Measurements from ENCODE around the gene PPA1.
"Not testable (repeated sequence)": the region's sequence is repeated elsewhere in the genome, so short reads cannot be mapped to it uniquely, and the experiment has no call there.

The PPA1 gene

DNA sequence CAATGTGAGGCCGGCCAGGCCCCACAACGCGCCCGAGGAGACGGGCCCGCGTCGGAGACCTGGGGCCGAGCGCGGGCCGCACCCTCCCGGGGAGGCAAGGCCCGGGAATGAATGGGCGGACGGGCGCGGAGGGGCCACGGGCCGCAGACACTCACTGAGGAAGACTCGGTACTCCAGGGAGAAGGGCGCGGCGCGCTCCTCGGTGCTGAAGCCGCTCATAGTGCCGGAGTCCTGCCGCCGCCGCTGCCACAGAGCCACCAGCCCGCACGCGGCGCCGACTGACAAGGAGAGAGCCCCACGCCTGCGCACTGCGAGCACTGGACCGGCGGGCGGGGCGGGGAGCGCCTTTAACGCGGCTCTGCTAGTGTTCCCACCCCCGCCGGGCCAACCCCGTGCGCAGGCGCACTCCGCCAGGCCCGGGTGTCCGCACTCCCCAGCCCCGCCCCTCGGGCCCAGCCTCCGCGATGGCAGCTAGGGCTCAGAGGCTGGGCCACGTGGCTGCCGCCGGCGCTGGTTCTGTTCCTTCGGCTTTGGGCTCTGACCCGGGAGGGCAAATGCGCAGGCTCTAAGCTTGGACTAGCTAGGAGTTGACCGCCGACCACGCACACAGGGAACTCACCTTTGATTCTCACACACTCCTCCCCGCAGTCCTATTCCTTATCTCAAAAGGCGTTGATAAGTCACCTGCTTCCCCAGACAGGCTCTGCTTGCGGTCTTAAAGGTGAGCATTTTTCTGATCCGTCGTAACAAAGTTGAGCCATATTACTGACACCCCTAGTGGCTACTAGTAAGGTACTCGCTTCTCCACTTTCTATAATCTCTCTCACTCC lies at the start of gene PPA1:
TSS of gene PPA1 (minus strand) at position 321 of the 830 bp plus-strand sequence. CDS start at position 219, 102 bp downstream.
- peak; percentile 99 for DNase-seq (ENCODE audit: low spot score)

DNA sequence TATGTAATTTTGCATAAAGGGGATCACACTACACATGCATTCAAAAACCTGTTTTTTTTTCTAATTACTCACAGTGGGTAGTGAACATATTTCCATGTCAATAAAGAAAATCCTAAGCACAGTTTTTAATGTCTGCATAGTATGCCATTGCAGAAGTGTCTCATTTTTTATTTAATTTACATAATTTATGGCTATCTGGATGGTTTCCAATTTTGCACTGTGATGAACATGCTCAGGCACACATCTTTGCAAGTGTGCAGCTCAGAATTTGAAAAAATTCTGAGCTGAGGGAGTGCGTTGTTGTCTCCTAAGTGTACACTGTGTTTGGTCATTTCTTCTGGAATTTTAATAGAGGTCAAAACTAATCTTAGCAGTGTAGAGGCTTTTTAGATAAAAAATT lies 48.4 kb upstream of the PPA1 start:
- no peak for DNase-seq (ENCODE audit: low spot score)

DNA sequence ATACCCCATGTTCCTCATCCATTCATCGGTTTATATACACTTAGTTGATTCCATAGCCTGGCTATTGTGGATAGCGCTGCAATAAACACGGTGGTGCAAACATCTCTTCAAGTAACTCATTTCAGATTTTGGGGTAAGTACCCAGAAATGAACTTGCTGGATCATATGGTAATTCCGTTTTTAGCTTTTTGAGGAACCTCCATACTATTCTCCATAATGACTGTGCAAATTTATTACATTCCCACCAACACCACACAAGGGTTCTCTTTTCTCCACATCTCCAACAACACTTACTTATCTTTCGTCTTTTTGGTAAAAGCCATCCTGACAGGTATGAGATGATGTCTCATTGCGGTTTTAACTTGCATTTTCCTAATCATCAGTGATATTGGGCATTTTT lies 46.9 kb upstream of the PPA1 start:
- no peak for DNase-seq (ENCODE audit: low spot score)

DNA sequence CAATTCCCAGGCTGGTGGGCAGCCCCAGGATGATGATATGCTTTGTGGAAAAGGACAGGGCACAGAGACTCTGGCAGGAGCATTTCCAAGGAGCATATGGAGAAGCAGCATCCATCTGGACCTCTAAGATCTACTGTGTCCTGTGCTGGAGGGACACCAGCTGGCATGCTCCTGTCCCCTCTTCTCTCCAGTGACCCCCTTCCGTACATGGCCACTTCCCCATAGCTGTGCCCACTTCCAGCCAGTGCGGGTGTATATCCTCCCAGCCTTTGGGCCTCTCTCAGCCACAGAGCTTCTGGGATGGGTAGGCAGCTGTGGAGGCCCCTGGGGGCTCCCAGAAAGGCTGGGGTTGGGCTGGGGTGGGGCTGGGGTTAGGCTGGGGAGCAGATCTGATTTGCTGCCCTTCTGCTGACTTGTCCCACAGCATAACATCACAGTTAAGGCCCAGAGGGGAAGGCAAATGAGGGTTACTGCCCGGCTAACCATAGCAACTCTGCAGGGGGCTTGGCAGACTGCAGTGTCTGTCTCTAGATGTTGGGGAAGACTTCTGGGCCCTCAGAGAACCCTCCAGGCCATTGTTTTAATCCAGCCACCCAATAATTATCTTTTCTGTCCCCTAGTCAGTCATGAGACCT lies 44.3 kb upstream of the PPA1 start:
- no peak for DNase-seq (ENCODE audit: low spot score)

DNA sequence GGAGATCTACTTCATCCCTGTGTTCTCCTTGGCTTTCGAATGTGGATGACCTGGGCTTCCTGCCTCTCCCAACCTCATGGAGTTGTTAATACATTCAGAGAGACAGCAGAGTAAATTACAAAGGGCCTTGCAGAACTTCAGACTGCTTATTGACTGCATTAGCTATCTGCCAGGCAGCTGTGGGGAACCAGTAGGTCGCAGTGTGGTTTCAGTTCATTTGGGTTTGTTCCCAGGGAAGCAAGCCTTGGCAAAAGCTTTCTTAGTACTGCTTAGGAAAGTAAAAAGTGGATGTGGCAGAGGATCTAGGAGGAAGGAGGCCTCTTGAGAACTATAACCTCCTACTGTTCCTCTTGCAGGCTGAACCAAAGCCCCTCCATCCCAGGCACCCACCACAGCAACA lies 41.4 kb upstream of the PPA1 start:
- DNase-seq (ENCODE audit: low spot score), result no peak

DNA sequence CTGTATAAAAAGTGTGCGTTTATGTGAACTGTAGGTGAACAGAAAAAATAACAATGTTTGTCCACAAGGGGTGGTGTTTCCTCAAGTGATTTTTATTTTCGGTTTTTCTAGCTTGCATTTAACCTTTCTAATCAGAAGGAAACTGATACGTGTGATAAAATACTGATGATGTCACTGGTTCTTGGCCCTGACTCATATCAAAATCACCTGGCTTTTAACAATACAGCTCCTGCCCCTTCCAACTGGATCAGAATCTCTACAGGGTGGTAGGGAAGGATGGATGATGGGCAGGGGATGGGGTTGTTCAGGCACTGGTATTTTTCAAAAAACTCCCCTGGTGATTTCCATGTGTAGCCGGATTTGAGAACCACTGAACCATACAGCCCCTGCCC lies 39.7 kb upstream of the PPA1 start:
- peak; percentile 9 for DNase-seq (ENCODE audit: low spot score)

DNA sequence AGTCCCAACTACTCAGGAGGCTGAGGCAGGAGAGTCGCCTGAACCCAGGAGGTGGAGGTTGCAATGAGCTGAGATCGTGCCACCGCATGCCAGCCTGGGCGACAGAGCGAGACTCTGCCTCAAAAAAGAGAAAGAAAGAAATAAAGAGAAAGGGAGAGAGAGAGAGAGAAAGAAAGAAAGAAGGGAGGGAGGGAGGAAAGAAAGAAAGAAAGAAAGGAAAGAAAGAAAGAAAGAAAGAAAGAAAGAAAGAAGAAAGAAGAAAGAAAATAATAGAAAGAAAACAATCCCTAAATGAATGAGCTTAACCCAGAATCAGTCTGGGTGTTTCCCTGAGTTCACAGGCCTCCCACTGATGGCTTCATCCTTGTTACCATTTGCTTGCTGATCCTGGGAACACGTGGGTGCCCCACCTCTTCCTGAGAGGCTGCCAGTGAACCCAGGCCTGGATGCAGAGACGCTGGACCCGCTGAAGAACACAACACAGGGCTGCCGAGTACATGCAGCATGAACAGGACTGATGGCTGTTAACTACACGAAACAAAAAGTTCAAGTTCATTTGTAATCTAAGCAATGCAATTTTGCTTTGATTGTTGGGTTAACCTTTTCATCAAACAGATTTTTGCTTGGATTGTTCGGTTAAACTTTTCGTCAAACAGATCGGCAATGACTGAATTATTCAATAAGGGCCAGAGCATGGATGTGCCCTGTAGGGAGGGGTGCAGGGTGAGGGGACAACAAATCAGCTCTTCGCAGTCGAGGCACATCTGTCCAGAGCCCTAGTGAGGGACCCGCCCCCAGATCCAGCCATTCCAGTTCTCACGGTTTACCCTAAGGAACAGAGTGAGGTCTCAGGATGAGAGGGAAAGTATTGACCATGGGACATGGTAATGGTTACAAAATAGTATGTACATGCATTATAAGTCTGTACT lies 39.0 kb upstream of the PPA1 start:
- no peak for DNase-seq (ENCODE audit: low spot score)

DNA sequence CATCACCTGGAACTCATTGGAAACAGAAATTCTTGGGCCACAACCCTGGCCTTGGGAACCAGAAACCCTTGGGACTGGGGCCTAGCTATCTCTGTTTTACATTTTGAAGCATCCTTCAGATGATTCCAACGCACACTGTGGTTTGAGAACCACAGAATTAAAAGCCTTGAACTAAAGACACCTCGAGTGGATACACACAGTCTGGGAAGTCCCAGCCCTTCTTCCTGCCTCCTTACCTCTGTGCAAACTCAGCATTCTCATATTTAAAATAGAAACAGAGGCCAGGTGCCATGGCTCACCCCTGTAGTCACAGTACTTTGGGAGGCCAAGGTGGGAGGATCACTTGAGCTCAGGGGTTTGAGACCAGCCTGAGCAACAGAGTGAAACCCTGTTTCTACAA lies 37.7 kb upstream of the PPA1 start:
- no peak for DNase-seq (ENCODE audit: low spot score)

DNA sequence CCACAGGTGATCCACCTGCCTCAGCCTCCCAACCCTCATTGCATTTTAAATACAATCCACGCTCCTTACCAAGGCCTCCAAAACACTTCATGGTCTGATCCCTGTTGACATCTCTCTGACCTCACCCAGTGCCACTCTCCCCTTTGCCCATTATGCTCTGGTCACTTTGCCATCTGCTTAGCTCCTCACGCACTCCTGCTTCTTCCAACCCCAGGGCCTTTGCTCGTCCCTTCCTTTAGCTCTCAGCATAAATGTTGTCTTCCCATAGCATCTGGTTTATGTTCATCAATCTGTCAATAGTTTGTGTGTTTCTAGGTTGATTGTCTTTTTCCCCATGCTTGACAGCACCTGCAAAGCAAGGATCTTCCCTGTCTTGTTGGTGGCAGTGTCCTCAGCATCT lies 36.5 kb upstream of the PPA1 start:
- DNase-seq (ENCODE audit: low spot score), result no peak

DNA sequence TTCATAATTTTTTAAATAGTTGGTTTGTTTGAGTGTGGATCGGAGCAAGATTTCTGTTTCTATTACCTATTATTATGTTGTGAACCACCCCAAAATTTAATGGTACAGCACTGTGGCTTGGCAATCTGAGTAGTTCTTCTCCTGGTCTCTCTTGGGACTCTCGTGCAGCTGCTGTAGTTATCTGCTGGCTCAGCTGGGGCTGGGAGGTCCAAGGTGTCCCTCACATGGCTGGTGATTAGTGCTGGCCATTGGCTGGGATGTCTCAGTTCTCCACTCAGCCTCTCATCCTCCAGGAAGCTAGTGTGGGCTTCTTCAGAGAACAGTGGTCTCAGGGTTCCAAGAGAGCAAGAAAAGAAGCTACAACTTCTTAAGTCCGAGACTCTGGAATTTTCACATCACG lies 35.1 kb upstream of the PPA1 start:
- no peak for DNase-seq (ENCODE audit: low spot score)

DNA sequence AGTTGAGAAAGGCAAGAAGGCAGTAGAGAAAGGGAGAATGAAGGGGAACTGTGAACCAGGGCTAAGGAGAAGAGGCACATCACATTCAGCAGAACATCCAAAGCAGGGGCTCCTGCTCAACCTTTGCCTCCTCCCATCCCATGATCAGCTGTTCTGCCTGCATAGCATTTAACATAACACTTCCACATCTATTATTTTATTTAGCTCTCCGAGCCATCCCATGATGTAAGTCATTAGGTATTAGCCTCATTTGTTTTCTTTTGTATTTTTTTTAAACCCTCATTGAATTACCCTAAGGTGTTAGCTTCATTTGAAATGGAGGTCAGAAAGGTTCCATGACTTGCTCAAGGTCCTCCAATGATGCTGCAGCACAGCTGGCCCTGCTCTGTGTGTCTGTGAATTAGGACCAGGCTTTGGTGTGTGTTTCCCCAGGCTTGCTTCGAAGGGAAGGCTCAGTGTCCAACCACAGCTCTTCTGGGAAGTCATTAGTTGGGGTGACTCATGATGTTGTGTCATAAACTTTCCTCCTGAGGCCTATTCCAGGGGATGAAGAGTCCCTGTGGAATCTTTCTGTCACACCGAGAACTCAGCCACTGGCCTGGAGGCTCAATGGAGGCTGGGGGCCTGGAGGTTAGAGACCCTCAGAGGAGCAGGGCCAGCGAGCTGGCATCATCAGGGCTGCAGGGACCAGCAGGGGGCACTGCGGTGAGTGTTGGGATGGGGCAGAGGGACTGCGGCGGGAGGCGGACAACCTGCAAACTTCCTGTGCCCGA lies 34.1 kb upstream of the PPA1 start:
- no peak for DNase-seq (ENCODE audit: low spot score)

DNA sequence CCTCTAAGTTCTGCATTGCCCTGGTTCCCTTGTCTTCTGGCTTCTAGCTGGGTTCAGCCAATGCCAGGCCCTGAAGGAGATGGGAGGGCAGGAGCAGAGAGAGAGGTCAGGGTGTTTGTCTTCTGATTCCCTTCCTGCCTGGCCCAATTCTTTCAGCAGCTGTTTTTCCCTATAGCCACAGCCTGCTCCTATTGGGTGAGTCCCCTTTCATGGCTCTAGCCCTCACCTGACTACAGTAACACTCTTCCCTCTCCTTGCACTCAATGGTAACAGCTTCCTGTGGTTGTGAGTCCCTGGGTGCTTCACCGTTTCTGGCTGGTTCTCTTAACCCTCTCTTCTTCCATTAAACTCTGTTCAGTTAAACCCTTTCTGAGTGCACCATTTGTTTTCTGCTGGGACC lies 33.5 kb upstream of the PPA1 start:
- DNase-seq (ENCODE audit: low spot score), result no peak

DNA sequence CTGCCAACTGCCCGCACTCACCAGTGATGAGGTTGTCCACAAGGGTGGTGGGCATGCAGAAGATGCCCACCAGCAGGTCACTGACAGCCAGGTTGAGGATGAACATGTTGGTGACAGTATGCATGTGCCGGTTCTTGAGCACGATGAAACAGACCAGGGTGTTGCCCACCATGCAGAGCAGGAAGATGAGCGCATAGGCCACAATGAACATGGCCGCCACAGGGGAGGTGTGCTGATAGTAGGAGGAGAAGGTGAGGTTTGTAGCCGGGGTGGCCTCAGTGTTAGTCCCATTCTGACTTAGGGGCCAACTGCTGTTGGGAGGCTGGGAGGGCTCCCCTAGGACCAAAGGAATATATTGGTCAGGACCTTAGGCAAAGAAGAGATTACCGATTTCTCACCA lies 32.8 kb upstream of the PPA1 start:
- no peak for DNase-seq (ENCODE audit: low spot score)

DNA sequence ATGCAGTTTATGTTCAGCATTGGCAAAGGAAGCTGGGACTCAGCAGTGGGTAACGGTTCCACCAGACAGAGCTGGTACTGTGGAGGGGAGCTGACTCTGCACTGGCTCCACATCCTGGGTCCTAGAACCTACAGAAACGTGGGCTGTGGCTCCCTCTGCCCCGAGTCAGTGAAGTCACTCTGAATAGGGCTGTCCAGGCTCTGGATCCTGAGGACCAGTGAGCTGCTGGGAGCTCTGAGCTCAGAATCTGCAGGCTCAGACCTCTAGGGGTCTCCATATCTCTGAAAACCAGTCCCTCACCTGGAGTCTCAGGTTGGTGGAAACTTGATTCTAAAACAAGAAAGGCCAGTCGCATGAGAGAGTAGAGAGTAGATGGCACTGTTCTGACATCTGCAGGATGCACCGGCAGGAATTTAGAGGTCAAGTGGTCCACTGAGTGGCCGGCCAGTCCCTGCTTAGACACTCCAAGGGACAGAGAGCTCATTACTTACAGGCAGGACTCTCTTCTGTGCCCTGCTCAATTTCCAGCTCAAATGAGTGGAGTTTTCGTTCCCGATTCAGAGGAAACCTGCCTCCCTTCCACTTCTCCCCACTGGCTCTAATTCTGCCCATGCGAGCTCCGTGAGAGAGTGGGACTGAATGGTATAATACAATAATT lies 31.9 kb upstream of the PPA1 start:
- DNase-seq (ENCODE audit: low spot score), result no peak

DNA sequence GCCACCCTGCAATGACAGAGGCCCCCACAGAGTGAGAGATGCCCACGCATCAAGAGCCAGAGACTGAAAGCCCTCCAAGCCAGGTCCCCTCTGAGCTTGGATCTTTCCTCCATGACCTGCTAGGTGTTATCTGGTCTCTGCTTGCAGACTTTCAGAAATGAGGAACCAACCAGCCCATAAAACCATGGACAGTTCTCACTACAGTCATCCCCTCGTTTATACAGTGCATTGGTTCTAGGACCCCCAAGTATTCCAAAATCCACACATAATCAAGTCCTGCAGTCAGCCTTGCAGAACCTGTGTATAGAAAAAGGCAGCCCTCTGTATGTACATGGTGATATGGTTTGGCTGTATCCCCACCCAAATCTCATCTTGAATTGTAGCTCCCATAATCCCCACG lies 27.5 kb upstream of the PPA1 start:
- DNase-seq (ENCODE audit: low spot score), result no peak

DNA sequence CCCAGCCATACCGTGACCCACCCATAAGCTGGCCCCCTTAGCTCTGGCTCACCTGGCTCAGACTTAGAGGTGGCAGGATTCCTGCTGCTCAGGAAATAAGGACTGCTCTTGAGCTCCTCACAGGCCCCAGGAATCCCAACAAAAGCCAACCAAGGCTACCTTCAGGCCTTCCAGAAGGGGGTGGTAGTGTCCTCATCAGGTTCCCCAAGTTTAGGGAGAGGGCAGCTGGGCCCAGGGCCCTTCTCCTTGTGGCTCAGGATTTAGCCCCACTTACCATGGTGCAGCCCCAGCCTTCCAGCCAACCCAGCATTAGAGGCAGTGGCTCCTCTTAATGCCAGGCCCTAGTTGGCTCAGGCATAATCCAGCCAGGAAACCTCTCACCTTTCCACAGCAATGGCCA lies 27.0 kb upstream of the PPA1 start:
- DNase-seq (ENCODE audit: low spot score), result no peak

DNA sequence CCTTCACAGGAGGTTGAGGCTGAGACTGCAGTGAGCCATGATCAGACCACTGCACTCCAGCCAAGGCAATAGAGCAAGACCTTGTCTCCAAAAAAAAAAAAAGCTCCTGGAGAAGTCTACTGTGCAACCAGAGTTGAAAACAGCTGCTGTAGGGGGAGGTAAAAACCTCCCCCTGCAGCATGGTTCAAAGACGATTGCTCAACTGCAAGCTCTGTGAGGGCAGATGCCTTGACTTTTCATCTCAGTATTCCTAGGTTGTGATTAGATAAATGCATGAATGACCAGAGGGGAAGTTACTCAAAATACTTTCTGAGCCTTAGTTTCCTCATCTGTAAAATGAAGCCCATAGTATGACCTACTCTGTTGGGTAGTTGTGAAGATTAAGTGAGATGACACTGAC lies 25.0 kb upstream of the PPA1 start:
- no peak for DNase-seq (ENCODE audit: low spot score)

DNA sequence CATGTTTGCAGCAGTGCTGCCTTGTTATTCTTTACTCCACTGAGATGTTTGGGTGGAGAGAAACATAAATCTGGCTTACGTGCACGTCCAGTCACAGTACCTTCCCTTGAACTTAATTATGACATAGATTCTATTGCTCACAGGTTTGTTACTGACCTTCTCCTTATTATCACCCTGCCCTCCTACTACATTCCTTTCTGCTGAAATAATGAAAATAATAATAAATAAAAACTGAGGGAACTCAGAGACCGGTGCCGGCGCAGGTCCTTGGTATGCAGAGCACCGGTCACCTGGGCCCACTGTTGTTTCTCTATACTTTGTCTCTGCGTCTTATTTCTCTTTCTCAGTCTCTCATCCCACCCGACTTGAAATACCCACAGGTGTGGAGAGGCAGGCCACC lies 24.6 kb upstream of the PPA1 start:
- DNase-seq (ENCODE audit: low spot score), result not testable (repeated sequence)

DNA sequence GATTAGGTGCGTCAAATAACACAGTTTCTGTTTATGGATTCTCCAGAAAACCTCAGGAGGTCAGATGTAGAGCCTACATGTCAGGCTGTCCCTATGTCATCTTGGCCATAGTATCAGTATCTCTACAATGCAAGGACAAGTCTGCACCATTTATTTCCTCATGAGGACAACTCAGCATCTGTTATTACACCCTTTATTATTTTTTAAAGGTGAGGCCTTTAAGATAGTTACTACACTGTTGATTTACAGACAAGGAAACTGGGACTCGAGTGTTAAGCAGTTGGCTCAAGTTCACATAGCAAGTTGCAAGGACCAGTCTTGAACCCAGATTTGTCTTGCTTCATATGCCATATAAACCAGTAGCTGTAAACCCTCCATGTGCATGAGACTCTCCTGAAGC lies 23.2 kb upstream of the PPA1 start:
- no peak for DNase-seq (ENCODE audit: low spot score)

DNA sequence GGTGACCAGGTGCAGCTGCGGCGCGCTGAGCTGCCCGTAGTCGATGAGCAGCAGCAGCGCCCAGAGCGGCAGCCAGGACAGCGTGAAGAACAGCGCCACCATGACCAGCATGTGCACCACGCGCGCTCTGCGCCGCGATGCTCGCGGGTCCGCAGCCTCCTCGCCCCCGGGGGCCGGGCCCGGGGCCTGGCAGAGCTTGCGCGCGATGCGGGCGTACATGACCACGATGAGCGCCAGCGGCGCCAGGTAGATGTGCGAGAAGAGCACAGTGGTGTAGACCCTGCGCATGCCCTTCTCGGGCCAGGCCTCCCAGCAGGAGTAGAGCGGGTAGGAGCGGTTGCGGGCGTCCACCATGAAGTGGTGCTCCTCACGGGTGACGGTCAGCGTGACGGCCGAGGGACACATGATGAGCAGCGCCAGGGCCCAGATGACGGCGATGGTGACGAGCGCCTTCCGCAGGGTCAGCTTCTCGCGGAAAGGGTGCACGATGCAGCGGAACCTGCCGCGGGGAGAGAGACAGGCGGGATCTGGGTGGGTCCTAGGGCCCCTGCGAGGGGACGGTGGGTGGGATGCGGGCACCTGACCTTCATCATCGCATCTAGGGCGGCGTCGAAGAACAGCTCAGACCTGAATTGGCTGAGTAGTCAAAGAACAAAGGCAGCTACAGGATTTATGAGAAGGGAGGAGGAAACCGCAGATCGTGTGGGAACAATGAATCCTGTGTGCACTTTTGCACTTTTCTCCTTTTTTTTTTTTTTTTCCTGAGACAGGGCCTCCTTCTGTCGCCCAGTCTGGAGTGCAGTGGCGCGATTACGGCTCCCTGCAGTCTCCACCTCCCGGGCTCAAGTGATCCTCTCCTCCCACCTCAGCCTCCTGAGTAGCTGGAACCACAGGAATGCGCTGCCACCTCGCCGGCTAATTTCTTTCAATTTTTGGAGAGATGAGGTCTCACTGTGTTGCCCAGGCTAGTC lies 22.4 kb upstream of the PPA1 start:
- DNase-seq (ENCODE audit: low spot score), result no peak
